Glutamatergic neuron (in vitro differentiated cells): Measurements from ENCODE around the gene MATCAP1. TPM values are rescaled to one million over a fixed set of nuclear protein-coding genes. Genes with fewer than 3 reads are reported as not detected.

Source experiments
- DNase-seq: peaks from one replicate; pipeline ENCODE4 v3.0.0; 2022
- H3K27ac Mint-ChIP-seq: one replicate; pipeline ENCODE4 v1.8.0; 2020; ENCODE audit warnings: mild to moderate bottlenecking, mixed read lengths, inconsistent platforms; ENCODE audit not compliant: unreplicated experiment
- H3K27me3 Mint-ChIP-seq: one replicate; pipeline ENCODE4 v1.8.0; 2020; ENCODE audit warnings: mild to moderate bottlenecking, moderate library complexity, mixed read lengths, inconsistent platforms; ENCODE audit not compliant: unreplicated experiment
- H3K36me3 Mint-ChIP-seq: one replicate; pipeline ENCODE4 v1.8.0; 2020; ENCODE audit warnings: mild to moderate bottlenecking, mixed read lengths, inconsistent platforms; ENCODE audit not compliant: unreplicated experiment
- H3K4me1 Mint-ChIP-seq: one replicate; pipeline ENCODE4 v1.8.0; 2020; ENCODE audit warnings: mild to moderate bottlenecking, low read depth, mixed read lengths, inconsistent platforms; ENCODE audit not compliant: unreplicated experiment
- H3K4me3 Mint-ChIP-seq: one replicate; pipeline ENCODE4 v1.8.0; 2020; ENCODE audit warnings: mild to moderate bottlenecking, mixed read lengths, inconsistent platforms; ENCODE audit not compliant: unreplicated experiment
- H3K9me3 Mint-ChIP-seq: one replicate; pipeline ENCODE4 v1.8.0; 2020; ENCODE audit warnings: mild to moderate bottlenecking, moderate library complexity, mixed read lengths, inconsistent platforms; ENCODE audit not compliant: unreplicated experiment
- CTCF ChIP-seq: fragments of 200-600 bp; sonication (generic); IDR thresholded peaks from one replicate; pipeline ENCODE4 v1.5.0; 2021; ENCODE audit not compliant: partially characterized antibody, unreplicated experiment
- total RNA-seq: library from RNA; stranded (reverse); fragmentation: NEBNext Ultra II Directional; extraction: Animal tissue kit (Norgen Biotek cat#: 25700); gene quantifications from one replicate; pipeline ENCODE4 v1.2.1, GENCODE V29; 2021; ENCODE audit not compliant: unreplicated experiment

MATCAP1 gene
- total RNA-seq, 1 donor from 2014 or later = 197 TPM

- H3K4me3 Mint-ChIP-seq = peak overlapping the region; percentile 79
- peaks cover 3% of the 10 kb centered on the region for H3K4me1 Mint-ChIP-seq
- no peak for DNase-seq
- peaks cover 5% of the 10 kb centered on the region for H3K9me3 Mint-ChIP-seq
- no peak overlapping the region for H3K27ac Mint-ChIP-seq
- TF ChIP-seq CTCF = no peak
- peaks cover 34% of the 10 kb centered on the region for H3K27me3 Mint-ChIP-seq
- no peaks in the 10 kb centered on the region for H3K36me3 Mint-ChIP-seq
Measured at GRCh38 chr16:67158637-67159600, 24.8 kb downstream of the MATCAP1 start.

- peaks cover 38% of the 10 kb centered on the region for H3K27me3 Mint-ChIP-seq
- no peak overlapping the region for H3K27ac Mint-ChIP-seq
- H3K9me3 Mint-ChIP-seq = peaks cover 5% of the 10 kb centered on the region
- peak overlapping the region; percentile 79 for H3K4me3 Mint-ChIP-seq
- H3K36me3 Mint-ChIP-seq = no peaks in the 10 kb centered on the region
- peaks cover 3% of the 10 kb centered on the region for H3K4me1 Mint-ChIP-seq
- TF ChIP-seq CTCF = no peak
- DNase-seq = no peak
Measured at GRCh38 chr16:67157892-67158635, 25.7 kb downstream of the MATCAP1 start.

- DNase-seq = no peak
- Mint-ChIP-seq H3K36me3 (peaks cover 4% of the 10 kb centered on the region), H3K4me1 (peaks cover 3% of the 10 kb centered on the region), H3K9me3 (peaks cover 4% of the 10 kb centered on the region), H3K27me3 (peaks cover 43% of the 10 kb centered on the region), H3K4me3 (no peak overlapping the region), H3K27ac (no peak overlapping the region)
- no peak for TF ChIP-seq CTCF
Measured at GRCh38 chr16:67157106-67157748, 26.5 kb downstream of the MATCAP1 start.

- H3K27me3 Mint-ChIP-seq = peaks cover 43% of the 10 kb centered on the region
- DNase-seq = no peak
- peaks cover 4% of the 10 kb centered on the region for H3K36me3 Mint-ChIP-seq
- no peak for TF ChIP-seq CTCF
- peaks cover 3% of the 10 kb centered on the region for H3K4me1 Mint-ChIP-seq
- H3K9me3 Mint-ChIP-seq = peaks cover 4% of the 10 kb centered on the region
- H3K27ac Mint-ChIP-seq = no peak overlapping the region
- peak overlapping the region; percentile 42 for H3K4me3 Mint-ChIP-seq
Measured at GRCh38 chr16:67156143-67156844, 27.5 kb downstream of the MATCAP1 start.
